Panc1 (cell line): ENCODE measurements around the gene COPB2. TPM values are rescaled to one million over a fixed set of nuclear protein-coding genes. Genes with fewer than 3 reads are reported as not detected.
A peak's percentile ranks its signal among the peaks of the same experiment; 100 is the strongest.

Experiments
- ATAC-seq: fragments of 200-7000 bp; cut with Tn5 transposase; 2 replicates; pipeline ENCODE4 v1.9.1; 2020; ENCODE audit warnings: mild to moderate bottlenecking, moderate library complexity
- BruUV-seq: library from RNA; stranded (reverse); fragments of 400-500 nt; replicated peaks from 2 replicates; lab custom pipeline; 2021; lab: Mats Ljungman, UMichigan
- CTCF ChIA-PET: fragments of 300-600 bp; sonication (Branson Sonifier 250); formaldehyde crosslinking; loops from one replicate; lab custom pipeline; 2022; ENCODE audit warnings: antibody characterized with exemption; lab: Charles Lee
- POLR2A ChIA-PET: fragments of 300-600 bp; sonication (Branson Sonifier 250); formaldehyde crosslinking; loops from one replicate; lab custom pipeline; 2022; ENCODE audit warnings: antibody characterized with exemption; lab: Charles Lee
- DNase-seq: peaks from one replicate; pipeline ENCODE4 v3.0.0-alpha.2; 2010; ENCODE audit warnings: low read depth, low spot score
- H3K27ac ChIP-seq: 2 replicates; pipeline ENCODE4 v1.5.1; 2011; ENCODE audit warnings: mild to moderate bottlenecking, low read length, inconsistent platforms
- H3K27me3 ChIP-seq: fragments of 200-500 bp; sonication (Bioruptor generic); 2 replicates; pipeline ENCODE4 v1.6.0; 2014; ENCODE audit warnings: low read length, inconsistent platforms; ENCODE audit not compliant: control insufficient read depth, insufficient read depth
- H3K36me3 ChIP-seq: fragments of 200-500 bp; sonication (Bioruptor generic); 2 replicates; pipeline ENCODE4 v1.5.1; 2014; ENCODE audit warnings: inconsistent platforms, mild to moderate bottlenecking, low read length, moderate library complexity; ENCODE audit not compliant: control insufficient read depth, insufficient read depth
- H3K4me1 ChIP-seq: 2 replicates; pipeline ENCODE4 v1.5.1; 2011; ENCODE audit warnings: inconsistent platforms, mild to moderate bottlenecking, low read length, moderate library complexity; ENCODE audit not compliant: control insufficient read depth, insufficient read depth
- H3K4me3 ChIP-seq, 2 experiments: 2 replicates each; pipeline ENCODE4 v1.5.1; 2011 to 2012; ENCODE audit warnings: low read depth in 2 of 2, low read length in 2 of 2, mild to moderate bottlenecking in 2 of 2, inconsistent platforms in 1 of 2, moderate library complexity in 1 of 2
- H3K9me3 ChIP-seq: fragments of 200-500 bp; sonication (Bioruptor generic); 2 replicates; pipeline ENCODE4 v1.5.1; 2014; ENCODE audit warnings: low read depth, mild to moderate bottlenecking, inconsistent platforms, low read length, moderate library complexity; ENCODE audit not compliant: control insufficient read depth, insufficient read depth
- CTCF ChIP-seq: fragments of 450-650 bp; IDR thresholded peaks from 2 replicates; pipeline ENCODE4 v1.5.1; 2017; ENCODE audit warnings: mild to moderate bottlenecking
- POLR2AphosphoS5 ChIP-seq: IDR thresholded peaks from 2 replicates; pipeline ENCODE4 v1.6.1; 2012; ENCODE audit warnings: mild to moderate bottlenecking, low read depth, low read length, moderate library complexity
- REST ChIP-seq, 2 experiments: IDR thresholded peaks; 2 replicates each; pipeline ENCODE4 v1.6.1; 2011 to 2012; ENCODE audit warnings: low read depth in 2 of 2, control low read depth in 1 of 2, low read length in 1 of 2, mild to moderate bottlenecking in 1 of 2, moderate library complexity in 1 of 2; ENCODE audit not compliant: insufficient read depth in 1 of 2
- SIN3A ChIP-seq: IDR thresholded peaks from 2 replicates; pipeline ENCODE4 v1.6.1; 2012; ENCODE audit warnings: low read depth, mild to moderate bottlenecking, low read length, moderate library complexity, borderline replicate concordance; ENCODE audit not compliant: insufficient read depth
- TCF7L2 ChIP-seq: IDR thresholded peaks from 2 replicates; pipeline ENCODE4 v1.6.1; 2011; ENCODE audit warnings: mild to moderate bottlenecking, low read depth, low read length, inconsistent platforms
- in situ Hi-C: cut with HindIII; loops from 2 replicates; pipeline ENCODE4 v1.10.0; 2016; ENCODE audit warnings: low sequenced_read_pairs, low pct_unique_long_range_greater_than_20kb
- intact Hi-C: fragments of 100-400 bp; cut with micrococcal nuclease; formaldehyde crosslinking; loops from one replicate; pipeline ENCODE4 v1.10.0; 2022; ENCODE audit not compliant: unreplicated experiment
- total RNA-seq: library from RNA; stranded (reverse); gene quantifications from one replicate; pipeline ENCODE4 v1.2.1, GENCODE V29; 2021; ENCODE audit not compliant: unreplicated experiment

The COPB2 gene
- total RNA-seq, 1 experiment from 2014 or later = 150 TPM

GRCh38 chr3:139320551-139321309 lies 68.7 kb downstream of the COPB2 start:
- TF ChIP-seq CTCF (no peak), TCF7L2 (no peak), REST (IDR thresholded peaks at IDR 0.05; ENCODE audit: insufficient read depth in 1 of 2, low read depth in 2 of 2, low read length in 1 of 2) (no peak), SIN3A (no peak), POLR2AphosphoS5 (no peak)
- no peak overlapping the region for H3K4me3 ChIP-seq
- CTCF ChIA-PET = no interaction called here
- in situ Hi-C loops = no loop called here
- POLR2A ChIA-PET = no interaction called here
- no TSS peak for BruUV-seq
- ATAC-seq (no peak), DNase-seq (no peak)
- peak overlapping the region; percentile 49; the same call in 1 of the 2 replicates for H3K27ac ChIP-seq
- H3K4me1 ChIP-seq = peaks cover 5% of the 10 kb centered on the region; the same call in 1 of the 2 replicates
- intact Hi-C loops = no loop called here
- H3K27me3 ChIP-seq = no peaks in the 10 kb centered on the region
- H3K36me3 ChIP-seq = no peaks in the 10 kb centered on the region
- no peaks in the 10 kb centered on the region for H3K9me3 ChIP-seq

GRCh38 chr3:139319428-139320402 lies 69.7 kb downstream of the COPB2 start:
- in situ Hi-C loops (no loop called here), intact Hi-C loops (no loop called here)
- Histone ChIP-seq H3K36me3 (no peaks in the 10 kb centered on the region), H3K27ac (peak overlapping the region; percentile 49; the same call in 1 of the 2 replicates), H3K4me1 (peaks cover 5% of the 10 kb centered on the region; the same call in 1 of the 2 replicates), H3K4me3 (no peak overlapping the region), H3K27me3 (no peaks in the 10 kb centered on the region), H3K9me3 (no peaks in the 10 kb centered on the region)
- TF ChIP-seq TCF7L2 = no peak
- TF ChIP-seq REST (IDR thresholded peaks at IDR 0.05; ENCODE audit: insufficient read depth in 1 of 2, low read depth in 2 of 2, low read length in 1 of 2) = no peak
- TF ChIP-seq POLR2AphosphoS5 = no peak
- TF ChIP-seq CTCF = peak; percentile 58
- TF ChIP-seq SIN3A = no peak
- no TSS peak for BruUV-seq
- POLR2A ChIA-PET = interaction anchor here (1.7 kb wide), 1 partner anchor 9 kb away, joined by 4 read pairs; no protein-coding TSS in a partner anchor
- CTCF ChIA-PET = interaction anchor here (1.0 kb wide), 1 partner anchor 19 kb away, joined by 3 read pairs; no protein-coding TSS in a partner anchor
- ATAC-seq (no peak), DNase-seq (no peak)
